Peyer's patch (tissue), 4 donors: Measurements from ENCODE around the gene STAG2.

Experiments
- CTCF ChIP-seq, 6 experiments: fragments of 450-650 bp in 4 of 6; fragments of 200-600 bp in 2 of 6; sonication (generic) in 1 of 6; IDR thresholded peaks; one replicate each; pipeline ENCODE4 v1.5.1; 2017 to 2019; ENCODE audit warnings: antibody characterized with exemption in 6 of 6, mild to moderate bottlenecking in 3 of 6, moderate library complexity in 1 of 6
- POLR2A ChIP-seq, 2 donors: fragments of 450-650 bp; IDR thresholded peaks; one replicate each; pipeline ENCODE4 v1.5.1; 2017; ENCODE audit warnings: antibody characterized with exemption in 2 of 2, mild to moderate bottlenecking in 2 of 2, moderate library complexity in 2 of 2

GRCh38 chrX:123986377-123986776 lies 24.9 kb downstream of the STAG2 start:
- no peak for TF ChIP-seq POLR2A (IDR thresholded peaks at IDR 0.05)
- no peak for TF ChIP-seq CTCF (IDR thresholded peaks at IDR 0.05)
